ENCODE data around the gene HSD17B12.

DNA sequence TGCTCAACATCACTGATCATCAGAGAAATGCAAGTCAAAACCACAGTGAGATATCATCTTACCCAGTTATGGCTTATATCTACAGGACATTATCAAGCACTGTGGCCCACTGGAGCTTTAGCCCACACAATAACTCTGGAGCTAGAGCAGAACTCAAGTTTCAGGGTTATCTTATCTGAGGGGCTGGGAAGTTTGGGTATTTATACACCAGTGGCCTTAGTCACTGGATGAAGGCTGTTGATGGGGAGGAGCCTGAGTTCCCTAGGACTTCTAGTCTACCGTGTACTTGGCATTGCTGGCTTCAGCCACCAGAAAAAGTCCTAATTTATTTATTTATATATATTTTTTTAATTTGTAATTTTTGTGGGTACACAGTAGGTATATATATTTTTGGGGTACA is 19.3 kb downstream of the HSD17B12 start:
- TF ChIP-seq, protein P1, sequence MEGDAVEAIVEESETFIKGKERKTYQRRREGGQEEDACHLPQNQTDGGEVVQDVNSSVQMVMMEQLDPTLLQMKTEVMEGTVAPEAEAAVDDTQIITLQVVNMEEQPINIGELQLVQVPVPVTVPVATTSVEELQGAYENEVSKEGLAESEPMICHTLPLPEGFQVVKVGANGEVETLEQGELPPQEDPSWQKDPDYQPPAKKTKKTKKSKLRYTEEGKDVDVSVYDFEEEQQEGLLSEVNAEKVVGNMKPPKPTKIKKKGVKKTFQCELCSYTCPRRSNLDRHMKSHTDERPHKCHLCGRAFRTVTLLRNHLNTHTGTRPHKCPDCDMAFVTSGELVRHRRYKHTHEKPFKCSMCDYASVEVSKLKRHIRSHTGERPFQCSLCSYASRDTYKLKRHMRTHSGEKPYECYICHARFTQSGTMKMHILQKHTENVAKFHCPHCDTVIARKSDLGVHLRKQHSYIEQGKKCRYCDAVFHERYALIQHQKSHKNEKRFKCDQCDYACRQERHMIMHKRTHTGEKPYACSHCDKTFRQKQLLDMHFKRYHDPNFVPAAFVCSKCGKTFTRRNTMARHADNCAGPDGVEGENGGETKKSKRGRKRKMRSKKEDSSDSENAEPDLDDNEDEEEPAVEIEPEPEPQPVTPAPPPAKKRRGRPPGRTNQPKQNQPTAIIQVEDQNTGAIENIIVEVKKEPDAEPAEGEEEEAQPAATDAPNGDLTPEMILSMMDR (IDR thresholded peaks at IDR 0.05) = no peak
- TF ChIP-seq POLR2A (IDR thresholded peaks at IDR 0.05) = no peak
- TF ChIP-seq POLR2AphosphoS5 (IDR thresholded peaks at IDR 0.05) = no peak

Data from breast epithelium (tissue), 3 donors.